Measurements from ENCODE around the gene CCDC126.
A peak's percentile ranks its signal among the peaks of the same experiment; 100 is the strongest.
"Not testable (repeated sequence)": the region's sequence is repeated elsewhere in the genome, so short reads cannot be mapped to it uniquely, and the experiment has no call there.

Gene CCDC126, protein sequence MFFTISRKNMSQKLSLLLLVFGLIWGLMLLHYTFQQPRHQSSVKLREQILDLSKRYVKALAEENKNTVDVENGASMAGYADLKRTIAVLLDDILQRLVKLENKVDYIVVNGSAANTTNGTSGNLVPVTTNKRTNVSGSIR

DNA sequence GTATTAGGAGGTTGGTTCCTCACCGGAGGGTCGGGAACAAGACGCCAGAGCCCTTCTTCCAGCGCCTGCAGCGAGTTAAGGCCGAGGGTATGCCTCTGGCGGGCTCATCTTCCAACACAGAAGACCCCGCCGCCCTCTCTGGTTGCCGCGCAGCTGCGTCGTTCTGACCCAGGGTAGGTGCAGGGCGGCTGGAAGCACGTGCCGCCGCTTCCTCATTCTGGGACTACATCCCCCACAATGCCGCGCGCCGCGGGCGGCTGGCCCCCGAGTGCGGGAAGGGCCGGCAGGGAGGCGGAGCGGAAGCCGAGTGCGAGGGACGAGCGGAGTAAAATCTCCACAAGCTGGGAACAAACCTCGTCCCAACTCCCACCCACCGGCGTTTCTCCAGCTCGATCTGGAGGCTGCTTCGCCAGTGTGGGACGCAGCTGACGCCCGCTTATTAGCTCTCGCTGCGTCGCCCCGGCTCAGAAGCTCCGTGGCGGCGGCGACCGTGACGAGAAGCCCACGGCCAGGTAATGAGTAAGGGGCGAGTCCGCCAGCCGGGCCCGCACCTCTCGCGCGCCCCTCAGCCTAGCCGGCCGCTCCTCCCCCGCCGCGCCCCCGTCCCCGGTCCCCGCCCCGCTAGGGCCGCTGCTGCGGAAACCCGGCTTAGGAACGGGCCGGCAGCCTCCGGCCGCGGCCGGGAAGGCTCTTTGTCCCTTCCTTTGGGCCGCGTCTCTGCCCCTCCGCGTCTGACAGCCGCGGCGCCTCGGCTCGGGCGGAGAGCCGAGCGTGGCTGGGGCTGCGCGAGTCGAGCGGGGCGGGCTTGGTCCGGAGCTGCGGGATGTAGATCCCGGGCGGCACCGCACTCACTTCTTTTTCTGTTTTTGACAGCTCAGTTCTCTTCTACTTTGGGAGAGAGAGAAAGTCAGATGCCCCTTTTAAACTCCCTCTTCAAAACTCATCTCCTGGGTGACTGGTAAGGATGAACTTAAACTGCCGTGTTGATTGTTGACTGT is at the start of gene CCDC126:
TSS of gene CCDC126 (plus strand) at position 289 of the 998 bp plus-strand sequence. CDS start 13,934 bp downstream, outside the sequence.
- DNase-seq = peak; percentile 93

DNA sequence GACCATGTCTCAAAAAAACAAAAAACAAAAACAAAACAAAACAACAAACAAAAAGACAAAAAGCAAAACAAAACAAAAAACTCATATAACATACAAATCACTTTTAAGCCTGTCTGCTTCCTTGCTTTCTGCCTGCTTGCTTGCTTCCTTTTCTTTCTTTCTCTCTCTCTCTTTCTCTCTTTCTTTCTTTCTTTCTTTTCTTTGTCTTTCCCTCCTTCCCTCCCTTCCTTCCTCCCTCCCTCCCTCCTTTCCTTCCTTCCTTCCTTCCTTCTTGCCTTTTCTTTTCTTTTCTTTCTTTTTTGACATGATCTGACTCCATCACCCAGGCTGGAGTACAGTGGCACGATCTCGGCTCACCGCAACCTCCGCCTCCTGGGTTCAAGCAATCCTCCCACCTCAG is 49.5 kb upstream of the CCDC126 start:
- no peak for DNase-seq

DNA sequence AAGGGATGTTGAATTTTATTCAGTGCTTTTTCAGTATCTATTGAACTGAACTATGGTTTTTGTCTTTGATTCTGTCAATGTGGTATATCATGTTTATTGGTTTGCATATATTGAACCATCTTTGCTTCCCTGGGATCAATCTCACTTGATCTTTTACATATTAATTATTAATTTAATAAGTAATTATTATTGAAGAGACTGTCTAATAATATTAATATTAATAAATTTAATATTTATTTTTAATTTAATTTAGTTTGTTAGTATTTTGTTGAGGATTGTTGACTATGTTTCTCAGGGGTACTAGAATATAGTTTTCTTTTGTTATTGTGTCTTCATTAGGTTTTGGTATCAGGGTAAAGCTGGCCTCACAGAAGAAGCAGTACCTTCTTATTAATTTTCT is 38.9 kb upstream of the CCDC126 start:
- DNase-seq = no peak

DNA sequence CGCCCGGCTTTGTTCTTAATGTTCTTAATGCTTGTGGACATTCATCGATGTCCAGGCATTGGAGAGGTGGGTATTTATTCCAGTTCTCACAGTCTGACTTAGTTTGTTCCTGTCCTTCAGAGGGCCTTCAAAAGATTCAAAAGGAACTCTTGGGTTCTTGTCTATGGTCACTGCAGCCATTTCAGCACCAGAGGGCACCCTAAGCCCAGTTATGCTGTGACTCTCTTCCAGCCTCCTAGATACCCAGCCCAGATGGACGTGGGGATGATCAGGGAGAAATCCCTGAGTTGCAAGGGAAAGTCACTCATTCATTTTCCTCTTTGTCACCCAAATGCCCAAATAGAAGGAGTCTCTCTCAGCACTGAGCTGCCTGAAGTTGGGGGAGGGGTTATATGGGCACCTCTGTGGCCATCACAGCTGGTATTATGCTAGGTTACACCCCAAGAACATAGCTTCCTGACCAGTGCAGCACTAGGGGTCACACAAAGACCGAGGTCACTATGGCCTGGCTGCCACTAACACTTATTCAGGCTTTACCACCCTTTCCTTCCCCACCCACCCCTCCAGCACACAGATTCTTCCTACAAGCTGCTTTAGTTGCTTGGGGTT is 26.5 kb upstream of the CCDC126 start:
- peak; percentile 85 for DNase-seq

DNA sequence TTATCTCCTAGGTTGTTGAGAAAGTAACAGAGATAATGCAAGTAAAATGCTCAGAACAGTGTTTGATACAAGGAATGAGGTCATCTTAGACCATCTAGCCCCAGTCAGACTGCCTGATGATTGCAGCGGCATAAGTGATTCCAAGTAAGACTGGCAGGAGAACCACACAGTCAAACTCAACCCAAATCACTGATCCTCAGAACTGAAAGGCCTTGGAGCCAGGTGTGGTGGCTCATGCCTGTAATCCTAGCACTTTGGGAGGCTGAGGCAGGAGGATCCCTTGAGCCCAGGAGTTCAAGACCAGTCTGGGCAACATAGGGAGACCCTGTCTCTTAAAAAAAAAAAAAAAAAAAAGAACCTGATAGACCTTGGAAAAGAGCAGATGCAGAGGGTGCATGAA is 15.2 kb upstream of the CCDC126 start:
- DNase-seq = not testable (repeated sequence)

DNA sequence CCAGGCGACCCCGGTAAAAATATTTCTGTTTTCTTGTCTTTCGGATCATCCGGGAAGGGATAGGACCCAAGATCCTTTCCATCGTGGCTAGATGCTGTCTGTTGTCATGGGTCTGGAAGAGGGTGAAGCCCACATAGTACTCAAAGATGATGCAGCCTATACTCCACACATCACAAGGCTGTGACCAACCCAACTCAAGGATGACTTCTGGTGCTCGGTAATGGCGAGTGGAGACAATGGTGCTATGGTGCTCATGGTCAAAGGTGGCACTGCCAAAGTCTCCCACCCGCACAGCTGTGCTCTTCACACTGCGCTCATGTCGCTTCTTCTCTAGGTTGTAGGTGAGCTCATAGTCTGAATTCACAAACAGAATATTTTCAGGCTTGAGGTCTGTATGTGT is 11.9 kb upstream of the CCDC126 start:
- not testable (repeated sequence) for DNase-seq

DNA sequence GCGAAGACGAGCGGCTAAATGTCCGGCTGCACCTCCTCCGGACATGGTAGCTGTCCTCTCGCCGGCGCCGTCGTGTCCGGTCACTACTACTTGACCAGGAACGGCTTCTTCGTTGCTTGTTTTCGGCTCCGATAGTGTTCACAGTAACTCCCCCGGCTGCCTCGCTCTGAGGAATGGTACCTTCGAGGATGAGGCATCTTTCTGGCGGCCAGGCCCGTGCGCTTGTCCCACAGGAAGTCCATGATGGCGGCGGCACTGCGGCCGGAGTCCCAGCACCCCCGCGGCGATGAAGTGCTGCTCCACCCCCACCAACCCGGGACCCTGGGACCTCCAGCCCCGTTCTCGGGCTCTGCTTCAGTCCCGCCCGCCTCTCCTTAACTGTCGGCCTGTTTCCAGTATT is 11.0 kb upstream of the CCDC126 start:
- DNase-seq = no peak

DNA sequence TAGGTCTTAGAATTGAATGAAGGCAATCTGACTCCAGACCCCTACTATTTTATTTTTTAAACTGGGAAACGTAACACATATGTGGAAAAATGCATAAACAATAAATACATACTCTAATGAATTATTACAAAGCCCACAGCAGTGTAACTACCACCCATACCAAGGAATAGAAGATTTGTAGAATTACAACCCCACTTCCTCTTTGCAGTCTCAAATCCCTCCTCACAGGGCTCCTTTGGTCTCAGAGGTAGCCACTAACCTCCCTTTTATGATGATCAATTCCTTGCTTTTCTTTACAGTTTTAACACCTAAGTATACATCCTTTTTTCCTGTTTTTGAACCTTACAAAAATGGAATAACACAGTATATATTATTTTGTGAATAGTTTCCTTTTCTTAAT is 6.7 kb upstream of the CCDC126 start:
- DNase-seq = no peak

DNA sequence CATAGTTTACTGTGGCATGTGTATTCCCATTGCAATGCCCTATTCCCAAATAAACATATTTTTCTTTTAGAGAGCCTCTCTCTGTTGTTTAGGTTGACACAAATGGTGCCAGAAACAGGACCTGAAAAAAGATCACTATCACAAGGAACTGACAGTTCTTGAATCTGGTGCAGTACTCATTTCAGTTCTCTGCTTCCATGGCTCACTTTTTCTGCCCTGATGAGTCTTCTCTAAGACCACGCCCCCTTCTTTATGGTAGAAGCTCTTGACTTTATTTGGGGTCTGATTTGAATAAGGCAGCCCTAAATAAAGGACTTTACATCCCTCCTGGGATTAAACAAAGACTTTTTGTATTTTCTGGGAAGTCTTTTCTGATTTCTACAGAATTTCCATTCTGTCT is 3.5 kb upstream of the CCDC126 start:
- DNase-seq = no peak

DNA sequence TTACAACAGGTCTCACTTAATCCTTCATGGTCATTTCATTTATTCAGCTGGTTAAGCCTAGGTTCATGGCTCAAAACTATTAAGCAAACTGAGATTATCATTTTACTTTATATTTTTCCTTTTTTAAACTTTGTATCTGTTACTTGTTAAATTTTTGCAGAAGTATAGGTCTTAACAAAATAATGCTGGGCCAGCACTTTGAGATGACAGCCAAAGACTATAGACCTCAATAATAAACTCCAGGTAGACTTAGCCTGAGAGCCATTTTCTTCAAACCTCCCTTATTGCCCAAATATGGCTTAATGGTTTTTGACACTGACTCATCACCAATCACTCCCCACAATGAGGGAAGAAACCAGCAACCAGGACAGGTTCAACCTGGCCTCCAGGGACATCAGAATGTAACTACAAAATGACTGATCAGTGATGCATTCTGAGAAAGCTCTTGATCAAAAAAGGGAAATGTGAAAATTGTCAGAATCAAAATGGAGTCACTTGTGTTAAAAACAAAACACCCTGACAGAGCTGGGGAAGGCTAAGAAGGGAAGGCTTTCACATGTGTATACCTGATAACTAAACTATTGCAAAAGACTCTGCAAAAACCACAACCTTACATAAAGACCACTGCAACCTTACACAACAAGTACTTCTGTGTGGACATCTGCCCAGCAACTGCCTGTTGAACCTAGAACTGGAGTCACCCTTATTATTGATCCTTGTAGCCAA is 2.1 kb upstream of the CCDC126 start:
- DNase-seq = no peak

DNA sequence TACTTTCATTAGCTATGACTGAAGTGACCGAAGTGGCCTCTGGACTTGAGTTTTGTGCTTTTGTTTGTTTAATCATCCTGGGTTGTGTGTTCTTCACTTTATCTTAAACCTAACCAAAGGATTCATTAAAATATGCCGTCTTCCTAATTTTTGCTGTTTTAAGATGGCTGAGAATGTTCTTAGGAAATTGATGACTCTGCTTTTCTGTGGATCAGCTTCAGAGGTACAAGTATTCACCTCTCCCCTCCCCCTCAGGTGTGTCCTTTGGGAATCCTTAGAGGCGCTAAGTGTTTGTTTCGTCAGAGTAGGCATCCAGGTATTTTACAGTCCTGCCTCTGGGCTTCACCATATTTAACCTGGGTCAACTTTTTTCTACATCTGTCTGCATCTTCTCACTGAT is 1.1 kb downstream of the CCDC126 start:
- no peak for DNase-seq

DNA sequence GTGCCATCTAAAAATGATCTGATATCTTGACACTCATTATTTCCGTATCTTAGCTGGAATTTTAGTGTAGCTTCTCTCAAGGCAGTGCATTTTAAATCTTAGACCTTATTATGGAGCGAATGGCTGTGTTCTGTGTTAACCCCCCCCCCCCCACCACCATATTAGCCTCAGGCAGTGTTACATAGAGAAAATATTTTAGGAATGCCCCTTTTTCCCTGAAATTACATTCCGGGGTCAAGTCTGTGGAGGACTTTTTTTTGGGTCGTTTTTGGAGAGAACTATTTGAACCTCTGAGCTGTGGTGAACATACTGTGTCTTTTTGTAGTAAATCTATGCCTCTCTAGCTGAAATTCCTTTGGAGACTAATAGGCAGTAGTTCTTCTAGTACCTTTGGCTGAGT is 3.1 kb downstream of the CCDC126 start:
- DNase-seq = no peak

DNA sequence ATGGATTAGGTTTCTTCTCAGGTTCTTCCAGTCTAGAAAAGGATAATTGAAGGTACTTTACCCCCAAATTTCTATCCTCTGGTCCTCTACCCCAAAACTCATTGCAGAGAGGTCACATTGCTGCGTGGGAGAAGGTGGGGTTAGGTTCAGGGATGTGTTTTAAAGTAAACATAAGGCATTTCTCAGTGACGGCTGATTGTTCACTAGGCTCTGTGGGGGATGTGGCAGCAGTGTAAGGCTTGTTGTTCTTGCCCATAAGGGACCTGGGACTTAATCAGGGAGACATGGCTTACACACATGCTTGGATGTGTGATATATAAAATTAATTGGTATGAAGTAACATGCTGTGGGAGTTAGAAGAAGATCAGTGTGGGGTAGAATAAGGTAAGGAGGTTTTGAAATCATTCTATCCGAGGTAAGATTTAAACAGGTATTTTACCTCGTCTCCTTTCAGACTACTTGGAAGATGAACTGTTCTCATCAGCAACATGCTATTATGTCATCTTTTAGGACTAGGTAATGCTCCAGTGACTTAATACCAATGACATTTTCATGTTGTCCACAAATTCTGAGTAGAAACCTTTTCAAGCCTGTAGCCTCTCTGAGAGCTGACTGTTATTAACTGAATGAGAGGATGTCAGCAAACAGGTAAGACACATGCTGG is 6.6 kb downstream of the CCDC126 start:
- no peak for DNase-seq

DNA sequence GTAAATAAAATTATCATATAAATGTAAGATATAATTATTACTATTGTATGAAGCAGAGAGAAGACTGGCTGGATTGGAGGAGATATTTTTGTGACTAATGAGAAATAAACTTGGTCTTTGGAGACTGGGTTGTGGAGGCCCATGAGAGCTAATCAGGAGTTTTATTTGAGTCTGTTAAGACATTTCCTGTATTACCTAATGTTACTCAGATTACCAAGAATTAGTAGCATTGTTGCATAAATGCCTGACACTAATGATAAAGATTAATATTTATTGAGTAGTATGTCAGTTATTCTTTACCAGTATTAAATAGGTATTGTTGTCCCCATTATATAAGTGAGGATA is 7.1 kb downstream of the CCDC126 start:
- DNase-seq = no peak

DNA sequence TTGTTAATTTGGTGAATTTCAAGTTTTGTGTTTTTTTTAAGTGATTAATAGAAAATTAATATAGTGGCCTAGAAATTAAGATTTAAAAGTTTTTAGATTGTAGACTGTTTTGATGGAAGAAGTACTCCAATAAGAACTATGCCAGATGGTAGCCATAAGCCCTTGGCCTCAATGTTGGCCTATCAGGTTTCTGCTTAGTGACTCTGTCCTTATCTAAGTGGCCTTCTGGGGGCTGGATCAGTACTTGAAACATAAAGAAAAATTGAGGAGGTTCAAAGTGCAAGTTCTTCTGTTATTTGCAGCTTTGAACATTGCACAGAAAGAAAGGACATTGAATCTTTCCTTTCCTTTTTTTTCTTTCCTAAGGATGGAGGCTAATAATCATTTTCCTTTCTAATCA is 9.9 kb downstream of the CCDC126 start:
- no peak for DNase-seq

DNA sequence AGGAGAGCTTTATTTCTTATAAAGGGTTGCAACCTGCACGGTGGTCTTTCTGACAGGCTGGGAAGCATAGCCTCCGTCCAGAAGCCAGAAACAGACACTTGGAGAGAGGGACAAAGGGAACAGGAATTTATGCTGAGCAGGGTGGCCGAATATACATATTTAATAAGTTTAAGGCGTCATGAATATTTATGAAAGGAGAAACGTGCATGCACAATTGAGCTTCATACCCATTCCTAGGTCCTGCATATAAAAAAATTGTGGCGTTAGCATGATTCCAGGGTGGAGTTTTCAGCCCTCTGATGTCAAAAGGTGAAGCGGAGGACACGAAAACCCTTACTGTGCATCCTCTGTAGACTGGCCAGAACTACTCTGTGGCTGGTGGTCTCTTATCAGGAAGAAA is 10.7 kb downstream of the CCDC126 start:
- DNase-seq = no peak

DNA sequence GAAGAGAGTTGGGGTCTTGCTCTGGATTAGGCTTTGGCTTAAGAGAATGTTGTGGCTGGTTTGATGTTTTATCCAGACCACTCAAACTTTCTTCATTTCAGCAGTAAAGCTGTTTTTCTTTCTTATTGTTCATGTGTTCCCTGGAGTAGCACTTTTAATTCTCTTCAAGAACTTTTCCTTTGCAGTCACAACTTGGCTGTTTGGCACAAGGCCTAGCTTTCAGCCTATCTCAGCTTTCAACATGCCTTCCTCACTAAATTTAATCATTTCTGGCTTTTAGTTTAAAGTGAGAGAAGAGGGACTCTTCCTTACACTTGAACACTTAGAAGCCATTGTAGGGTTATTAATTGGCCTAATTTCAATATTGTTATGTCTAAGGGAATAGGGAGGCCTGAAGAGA is 18.1 kb downstream of the CCDC126 start:
- no peak for DNase-seq

DNA sequence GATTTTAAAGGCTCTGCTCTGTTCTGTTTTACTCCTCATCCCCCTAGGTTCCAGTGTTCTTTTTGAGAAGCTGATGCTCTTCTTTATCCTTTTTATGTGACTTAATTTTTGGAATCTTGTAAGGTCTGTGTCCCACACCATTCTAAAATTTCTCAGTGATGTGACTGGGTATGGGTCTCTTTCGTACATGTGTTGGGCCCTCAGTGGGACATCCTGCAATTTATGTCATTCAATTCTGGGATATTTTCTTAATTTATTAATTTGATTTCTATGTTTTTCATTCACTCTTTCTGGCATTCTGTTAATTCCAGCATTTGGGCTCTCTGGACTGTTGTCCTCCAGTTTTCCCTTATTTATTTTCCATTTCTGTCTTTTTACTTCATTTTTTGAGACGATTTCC is 19.4 kb downstream of the CCDC126 start:
- DNase-seq = no peak

DNA sequence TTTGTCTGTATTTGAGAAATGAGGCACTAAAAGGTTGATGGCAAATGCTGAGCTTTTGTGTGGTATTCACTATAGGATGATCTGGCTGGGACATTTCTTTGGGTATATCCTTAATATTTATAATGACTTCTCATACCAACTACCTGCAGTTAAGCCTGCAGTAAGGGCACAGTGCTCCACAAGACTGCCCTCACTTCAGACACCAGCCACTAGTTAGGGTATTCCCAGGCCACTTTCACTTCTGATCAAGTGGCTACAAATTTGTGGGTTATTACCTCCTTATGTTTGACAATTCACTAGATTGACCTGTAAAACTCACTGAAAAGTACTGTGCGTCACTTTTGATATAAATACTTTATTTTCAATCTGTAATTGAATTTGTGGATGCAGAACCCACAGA is 20.3 kb downstream of the CCDC126 start:
- no peak for DNase-seq

DNA sequence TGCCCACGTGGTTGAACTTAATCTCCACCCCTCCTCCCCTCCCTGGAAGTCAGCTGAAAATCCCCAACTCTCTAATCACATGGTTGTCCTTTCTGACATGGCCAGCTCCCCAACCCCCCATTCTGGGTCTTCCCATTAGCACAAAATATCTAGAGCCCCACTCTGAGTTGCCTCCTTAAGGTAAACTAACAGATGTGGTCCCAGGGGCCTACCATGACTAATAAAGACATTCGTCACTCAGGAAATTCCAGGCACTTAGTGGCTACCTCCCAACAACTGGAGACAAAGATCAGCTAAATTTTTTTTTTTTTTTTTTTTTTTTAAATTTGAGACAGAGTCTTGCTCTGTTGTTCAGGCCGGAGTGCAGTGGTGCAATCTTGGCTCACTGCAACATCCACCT is 21.1 kb downstream of the CCDC126 start:
- no peak for DNase-seq

DNA sequence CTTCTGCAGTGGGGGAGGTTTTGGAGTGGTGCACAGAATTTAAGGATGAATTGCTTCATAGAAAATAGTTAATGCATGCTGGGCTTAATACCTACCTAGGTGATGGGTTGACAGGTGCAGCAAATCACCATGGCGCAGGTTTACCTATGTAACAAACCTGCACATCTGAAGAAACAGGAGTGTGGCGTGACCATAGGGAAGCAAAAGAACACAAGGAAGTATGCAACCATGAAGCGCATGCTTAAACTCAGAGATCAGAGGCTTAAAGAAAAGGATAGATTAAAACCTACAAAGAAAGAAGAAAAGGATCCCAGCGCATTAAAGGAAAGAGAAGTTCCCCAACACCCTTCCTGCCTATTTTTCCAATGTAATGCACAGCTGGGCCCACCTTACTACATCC is 22.0 kb downstream of the CCDC126 start:
- DNase-seq = no peak

DNA sequence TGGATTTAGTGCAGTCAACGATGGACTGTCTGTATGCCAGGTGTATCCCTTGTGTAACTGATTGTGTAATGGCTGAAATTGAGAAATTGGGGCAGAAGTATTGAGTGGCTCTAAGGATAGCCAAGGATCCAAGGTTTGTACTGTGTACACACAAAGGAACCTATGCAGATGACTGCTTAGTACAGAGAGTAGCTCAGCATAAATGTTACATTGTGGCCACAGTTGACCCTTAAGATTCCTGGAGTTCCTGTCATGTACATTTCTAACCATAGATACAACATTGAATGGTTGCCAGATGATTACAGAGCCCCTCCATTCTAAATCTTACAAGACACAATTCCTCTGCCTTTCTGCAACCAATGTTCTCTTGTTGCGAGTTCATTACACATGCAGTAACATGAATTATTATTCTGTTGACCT is 25.3 kb downstream of the CCDC126 start:
- DNase-seq = no peak

DNA sequence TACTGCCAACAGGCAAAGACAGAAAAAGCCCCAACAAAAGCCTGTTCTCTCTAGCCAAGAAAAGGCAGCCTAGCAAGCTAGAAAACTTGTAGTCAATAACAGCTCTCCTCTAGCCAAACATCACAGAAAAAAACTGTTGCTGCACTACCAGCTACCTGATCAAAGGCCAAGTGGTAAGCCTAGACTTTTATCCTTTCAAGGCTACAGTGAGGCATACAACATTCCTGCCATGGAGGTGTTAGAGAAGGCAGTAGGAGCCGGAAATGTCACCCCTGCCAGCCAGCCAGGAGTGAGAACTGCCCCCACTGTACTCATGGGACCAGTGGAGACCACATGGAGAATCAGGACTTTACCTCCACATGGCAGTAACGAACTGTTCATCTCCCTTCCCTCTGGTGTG is 31.2 kb downstream of the CCDC126 start:
- no peak for DNase-seq

Data from activated CD8-positive, alpha-beta memory T cell treated with anti-CD3 and anti-CD28 coated beads for 24 hours (primary cell).